ENCODE data around the gene IGF1R. TPM values are rescaled to one million over a fixed set of nuclear protein-coding genes. Genes with fewer than 3 reads are reported as not detected.

IGF1R gene
- total RNA-seq, 1 experiment from 2014 or later, result 125 TPM

DNA sequence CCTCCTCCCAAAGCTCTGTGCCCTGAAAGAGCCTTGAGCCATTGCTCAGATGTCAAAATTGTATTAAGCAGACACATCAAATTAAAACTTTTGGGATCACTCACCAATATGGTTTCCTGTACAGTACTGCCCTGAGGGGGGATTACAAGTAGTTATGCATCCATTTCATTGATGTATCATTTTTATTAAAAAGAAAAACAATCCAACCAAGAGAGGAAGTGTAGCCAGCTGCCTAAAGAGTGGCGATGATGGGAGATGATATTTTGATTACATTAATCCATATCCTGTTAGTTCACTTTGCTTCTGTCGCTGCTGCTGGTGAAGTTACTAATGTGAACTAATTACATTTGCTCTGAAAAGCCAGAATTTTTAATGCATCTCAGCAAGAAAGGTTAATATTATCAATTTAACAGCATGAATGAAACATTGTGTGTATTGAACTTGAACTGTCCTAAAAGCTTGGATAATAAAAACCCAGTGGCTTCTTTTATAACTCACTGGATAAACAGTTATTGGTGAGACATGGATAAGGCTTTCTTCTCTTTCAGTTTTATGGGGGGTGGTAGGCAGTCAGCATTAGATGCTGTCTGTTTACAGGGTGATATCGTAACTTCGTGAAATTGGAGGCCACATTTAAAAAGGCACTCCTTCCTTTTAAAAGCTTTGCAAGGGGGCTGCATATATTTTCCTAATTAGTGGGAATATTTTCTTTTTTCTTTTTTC is 87.7 kb downstream of the IGF1R start (continued):
- TF ChIP-seq AFF4 (CRISPR knock-in tag; IDR thresholded peaks at IDR 0.05; ENCODE audit: borderline replicate concordance), result no peak
- no peak for TF ChIP-seq GABPB1 (CRISPR knock-in tag; IDR thresholded peaks at IDR 0.05)

- H3K9me3 Mint-ChIP-seq, result no peaks in the 10 kb centered on the region
- H3K4me1 Mint-ChIP-seq, result peaks cover 90% of the 10 kb centered on the region
- ChIA-PET CTCF (interaction anchor here (1.1 kb wide), 1 partner anchor 114 kb away, joined by 3 read pairs; no protein-coding TSS in a partner anchor), POLR2A (no interaction called here)
- H3K4me3 Mint-ChIP-seq, result no peak overlapping the region
- peak overlapping the region; percentile 30; the same call in 1 of the 2 replicates for H3K27ac Mint-ChIP-seq
- TF ChIP-seq ZNF425 (CRISPR knock-in tag; conservative IDR thresholded peaks at IDR 0.05), result no peak
- ATAC-seq (no peak), DNase-seq (ENCODE audit: low spot score) (no peak)
- H3K27me3 Mint-ChIP-seq (ENCODE audit: low read depth), result no peaks in the 10 kb centered on the region
- no peaks in the 10 kb centered on the region for H3K36me3 Mint-ChIP-seq
These were observed 88.8 kb downstream of the IGF1R start for GRCh38 chr15:98737159-98737558.

- Mint-ChIP-seq H3K36me3 (no peaks in the 10 kb centered on the region), H3K9me3 (no peaks in the 10 kb centered on the region), H3K27ac (peak overlapping the region; percentile 39; the same call in 1 of the 2 replicates), H3K27me3 (ENCODE audit: low read depth) (no peaks in the 10 kb centered on the region), H3K4me3 (no peak overlapping the region), H3K4me1 (peaks cover 92% of the 10 kb centered on the region)
- ATAC-seq, result no peak; the same call in 1 of the 2 replicates
- POLR2A ChIA-PET, result no interaction called here
- CTCF ChIA-PET, result no interaction called here
- no peak for DNase-seq (ENCODE audit: low spot score)
- TF ChIP-seq, protein P1, sequence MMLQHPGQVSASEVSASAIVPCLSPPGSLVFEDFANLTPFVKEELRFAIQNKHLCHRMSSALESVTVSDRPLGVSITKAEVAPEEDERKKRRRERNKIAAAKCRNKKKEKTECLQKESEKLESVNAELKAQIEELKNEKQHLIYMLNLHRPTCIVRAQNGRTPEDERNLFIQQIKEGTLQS (CRISPR knock-in tag; conservative IDR thresholded peaks at IDR 0.05), result no peak
- TF ChIP-seq, protein P2, sequence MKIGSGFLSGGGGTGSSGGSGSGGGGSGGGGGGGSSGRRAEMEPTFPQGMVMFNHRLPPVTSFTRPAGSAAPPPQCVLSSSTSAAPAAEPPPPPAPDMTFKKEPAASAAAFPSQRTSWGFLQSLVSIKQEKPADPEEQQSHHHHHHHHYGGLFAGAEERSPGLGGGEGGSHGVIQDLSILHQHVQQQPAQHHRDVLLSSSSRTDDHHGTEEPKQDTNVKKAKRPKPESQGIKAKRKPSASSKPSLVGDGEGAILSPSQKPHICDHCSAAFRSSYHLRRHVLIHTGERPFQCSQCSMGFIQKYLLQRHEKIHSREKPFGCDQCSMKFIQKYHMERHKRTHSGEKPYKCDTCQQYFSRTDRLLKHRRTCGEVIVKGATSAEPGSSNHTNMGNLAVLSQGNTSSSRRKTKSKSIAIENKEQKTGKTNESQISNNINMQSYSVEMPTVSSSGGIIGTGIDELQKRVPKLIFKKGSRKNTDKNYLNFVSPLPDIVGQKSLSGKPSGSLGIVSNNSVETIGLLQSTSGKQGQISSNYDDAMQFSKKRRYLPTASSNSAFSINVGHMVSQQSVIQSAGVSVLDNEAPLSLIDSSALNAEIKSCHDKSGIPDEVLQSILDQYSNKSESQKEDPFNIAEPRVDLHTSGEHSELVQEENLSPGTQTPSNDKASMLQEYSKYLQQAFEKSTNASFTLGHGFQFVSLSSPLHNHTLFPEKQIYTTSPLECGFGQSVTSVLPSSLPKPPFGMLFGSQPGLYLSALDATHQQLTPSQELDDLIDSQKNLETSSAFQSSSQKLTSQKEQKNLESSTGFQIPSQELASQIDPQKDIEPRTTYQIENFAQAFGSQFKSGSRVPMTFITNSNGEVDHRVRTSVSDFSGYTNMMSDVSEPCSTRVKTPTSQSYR (CRISPR knock-in tag; IDR thresholded peaks at IDR 0.05), result no peak
- TF ChIP-seq, protein P3, sequence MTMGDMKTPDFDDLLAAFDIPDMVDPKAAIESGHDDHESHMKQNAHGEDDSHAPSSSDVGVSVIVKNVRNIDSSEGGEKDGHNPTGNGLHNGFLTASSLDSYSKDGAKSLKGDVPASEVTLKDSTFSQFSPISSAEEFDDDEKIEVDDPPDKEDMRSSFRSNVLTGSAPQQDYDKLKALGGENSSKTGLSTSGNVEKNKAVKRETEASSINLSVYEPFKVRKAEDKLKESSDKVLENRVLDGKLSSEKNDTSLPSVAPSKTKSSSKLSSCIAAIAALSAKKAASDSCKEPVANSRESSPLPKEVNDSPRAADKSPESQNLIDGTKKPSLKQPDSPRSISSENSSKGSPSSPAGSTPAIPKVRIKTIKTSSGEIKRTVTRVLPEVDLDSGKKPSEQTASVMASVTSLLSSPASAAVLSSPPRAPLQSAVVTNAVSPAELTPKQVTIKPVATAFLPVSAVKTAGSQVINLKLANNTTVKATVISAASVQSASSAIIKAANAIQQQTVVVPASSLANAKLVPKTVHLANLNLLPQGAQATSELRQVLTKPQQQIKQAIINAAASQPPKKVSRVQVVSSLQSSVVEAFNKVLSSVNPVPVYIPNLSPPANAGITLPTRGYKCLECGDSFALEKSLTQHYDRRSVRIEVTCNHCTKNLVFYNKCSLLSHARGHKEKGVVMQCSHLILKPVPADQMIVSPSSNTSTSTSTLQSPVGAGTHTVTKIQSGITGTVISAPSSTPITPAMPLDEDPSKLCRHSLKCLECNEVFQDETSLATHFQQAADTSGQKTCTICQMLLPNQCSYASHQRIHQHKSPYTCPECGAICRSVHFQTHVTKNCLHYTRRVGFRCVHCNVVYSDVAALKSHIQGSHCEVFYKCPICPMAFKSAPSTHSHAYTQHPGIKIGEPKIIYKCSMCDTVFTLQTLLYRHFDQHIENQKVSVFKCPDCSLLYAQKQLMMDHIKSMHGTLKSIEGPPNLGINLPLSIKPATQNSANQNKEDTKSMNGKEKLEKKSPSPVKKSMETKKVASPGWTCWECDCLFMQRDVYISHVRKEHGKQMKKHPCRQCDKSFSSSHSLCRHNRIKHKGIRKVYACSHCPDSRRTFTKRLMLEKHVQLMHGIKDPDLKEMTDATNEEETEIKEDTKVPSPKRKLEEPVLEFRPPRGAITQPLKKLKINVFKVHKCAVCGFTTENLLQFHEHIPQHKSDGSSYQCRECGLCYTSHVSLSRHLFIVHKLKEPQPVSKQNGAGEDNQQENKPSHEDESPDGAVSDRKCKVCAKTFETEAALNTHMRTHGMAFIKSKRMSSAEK (CRISPR knock-in tag; IDR thresholded peaks at IDR 0.05; ENCODE audit: borderline replicate concordance), result no peak
- TF ChIP-seq NFE2L1 (CRISPR knock-in tag; IDR thresholded peaks at IDR 0.05) (no peak), MYBL2 (CRISPR knock-in tag; IDR thresholded peaks at IDR 0.05) (no peak), ZNF512 (CRISPR knock-in tag; IDR thresholded peaks at IDR 0.05; ENCODE audit: borderline replicate concordance) (no peak)
- TF ChIP-seq, protein P4, sequence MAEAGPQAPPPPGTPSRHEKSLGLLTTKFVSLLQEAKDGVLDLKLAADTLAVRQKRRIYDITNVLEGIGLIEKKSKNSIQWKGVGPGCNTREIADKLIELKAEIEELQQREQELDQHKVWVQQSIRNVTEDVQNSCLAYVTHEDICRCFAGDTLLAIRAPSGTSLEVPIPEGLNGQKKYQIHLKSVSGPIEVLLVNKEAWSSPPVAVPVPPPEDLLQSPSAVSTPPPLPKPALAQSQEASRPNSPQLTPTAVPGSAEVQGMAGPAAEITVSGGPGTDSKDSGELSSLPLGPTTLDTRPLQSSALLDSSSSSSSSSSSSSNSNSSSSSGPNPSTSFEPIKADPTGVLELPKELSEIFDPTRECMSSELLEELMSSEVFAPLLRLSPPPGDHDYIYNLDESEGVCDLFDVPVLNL (CRISPR knock-in tag; IDR thresholded peaks at IDR 0.05; ENCODE audit: borderline replicate concordance, low read depth), result no peak
- TF ChIP-seq, protein P5, sequence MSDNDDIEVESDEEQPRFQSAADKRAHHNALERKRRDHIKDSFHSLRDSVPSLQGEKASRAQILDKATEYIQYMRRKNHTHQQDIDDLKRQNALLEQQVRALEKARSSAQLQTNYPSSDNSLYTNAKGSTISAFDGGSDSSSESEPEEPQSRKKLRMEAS (CRISPR knock-in tag; IDR thresholded peaks at IDR 0.05), result no peak
- TF ChIP-seq, protein P6, sequence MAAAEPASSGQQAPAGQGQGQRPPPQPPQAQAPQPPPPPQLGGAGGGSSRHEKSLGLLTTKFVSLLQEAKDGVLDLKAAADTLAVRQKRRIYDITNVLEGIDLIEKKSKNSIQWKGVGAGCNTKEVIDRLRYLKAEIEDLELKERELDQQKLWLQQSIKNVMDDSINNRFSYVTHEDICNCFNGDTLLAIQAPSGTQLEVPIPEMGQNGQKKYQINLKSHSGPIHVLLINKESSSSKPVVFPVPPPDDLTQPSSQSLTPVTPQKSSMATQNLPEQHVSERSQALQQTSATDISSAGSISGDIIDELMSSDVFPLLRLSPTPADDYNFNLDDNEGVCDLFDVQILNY (CRISPR knock-in tag; IDR thresholded peaks at IDR 0.05), result no peak
These were observed 89.4 kb downstream of the IGF1R start for GRCh38 chr15:98737721-98738120.

Measured in WTC11 (cell line).